Measurements from ENCODE around the gene PCSK5. TPM values are rescaled to one million over a fixed set of nuclear protein-coding genes. Genes with fewer than 3 reads are reported as not detected.

The PCSK5 gene
- total RNA-seq, 2 donors from 2014 or later, result 41.2 to 63.7 TPM

GRCh38 chr9:76223749-76224340 is 333.4 kb downstream of the PCSK5 start:
- no peaks in the 10 kb centered on the region for H3K27me3 ChIP-seq (replicated peaks; ENCODE audit: insufficient read depth)
- H3K4me1 ChIP-seq (ENCODE audit: control insufficient read depth in 1 of 2, low read depth in 2 of 2), result no peaks in the 10 kb centered on the region
- no peaks in the 10 kb centered on the region for H3K36me3 ChIP-seq
- TF ChIP-seq CTCF (IDR thresholded peaks at IDR 0.05), result no peak
- H3K27ac ChIP-seq, result no peak overlapping the region
- DNase-seq (ENCODE audit: low spot score), result no peak
- no peak overlapping the region for H3K4me3 ChIP-seq
- ATAC-seq (ENCODE audit: insufficient number of reproducible peaks, low FRiP score, low read depth), result no peak
- no peaks in the 10 kb centered on the region for H3K9me3 ChIP-seq

GRCh38 chr9:76227156-76227555 is 336.7 kb downstream of the PCSK5 start:
- no peaks in the 10 kb centered on the region for H3K27me3 ChIP-seq (replicated peaks; ENCODE audit: insufficient read depth)
- no peaks in the 10 kb centered on the region for H3K36me3 ChIP-seq
- no peak for TF ChIP-seq CTCF (IDR thresholded peaks at IDR 0.05)
- H3K4me1 ChIP-seq (ENCODE audit: control insufficient read depth in 1 of 2, low read depth in 2 of 2), result no peaks in the 10 kb centered on the region
- no peak for ATAC-seq (ENCODE audit: insufficient number of reproducible peaks, low FRiP score, low read depth)
- no peak overlapping the region for H3K27ac ChIP-seq
- no peaks in the 10 kb centered on the region for H3K9me3 ChIP-seq
- no peak overlapping the region for H3K4me3 ChIP-seq
- DNase-seq (ENCODE audit: low spot score), result no peak

- DNase-seq (ENCODE audit: low spot score) (no peak), ATAC-seq (ENCODE audit: insufficient number of reproducible peaks, low FRiP score, low read depth) (no peak)
- Histone ChIP-seq H3K9me3 (no peaks in the 10 kb centered on the region), H3K36me3 (no peaks in the 10 kb centered on the region), H3K4me1 (ENCODE audit: control insufficient read depth in 1 of 2, low read depth in 2 of 2) (no peaks in the 10 kb centered on the region), H3K27ac (no peak overlapping the region), H3K4me3 (no peak overlapping the region), H3K27me3 (replicated peaks; ENCODE audit: insufficient read depth) (no peaks in the 10 kb centered on the region)
- TF ChIP-seq CTCF (IDR thresholded peaks at IDR 0.05), result no peak
Observed at GRCh38 chr9:76231001-76231400, 340.5 kb downstream of the PCSK5 start.

- Histone ChIP-seq H3K4me1 (ENCODE audit: control insufficient read depth in 1 of 2, low read depth in 2 of 2) (no peaks in the 10 kb centered on the region), H3K36me3 (no peaks in the 10 kb centered on the region), H3K9me3 (no peaks in the 10 kb centered on the region), H3K27ac (no peak overlapping the region), H3K4me3 (no peak overlapping the region), H3K27me3 (replicated peaks; ENCODE audit: insufficient read depth) (no peaks in the 10 kb centered on the region)
- no peak for DNase-seq (ENCODE audit: low spot score)
- ATAC-seq (ENCODE audit: insufficient number of reproducible peaks, low FRiP score, low read depth), result no peak
- no peak for TF ChIP-seq CTCF (IDR thresholded peaks at IDR 0.05)
Observed at GRCh38 chr9:76232861-76233489, 342.5 kb downstream of the PCSK5 start.

GRCh38 chr9:76240578-76240977 is 350.1 kb downstream of the PCSK5 start:
- Histone ChIP-seq H3K36me3 (no peaks in the 10 kb centered on the region), H3K4me1 (ENCODE audit: control insufficient read depth in 1 of 2, low read depth in 2 of 2) (no peaks in the 10 kb centered on the region), H3K27me3 (replicated peaks; ENCODE audit: insufficient read depth) (no peaks in the 10 kb centered on the region), H3K4me3 (no peak overlapping the region), H3K27ac (no peak overlapping the region), H3K9me3 (no peaks in the 10 kb centered on the region)
- DNase-seq (ENCODE audit: low spot score), result no peak
- ATAC-seq (ENCODE audit: insufficient number of reproducible peaks, low FRiP score, low read depth), result no peak
- no peak for TF ChIP-seq CTCF (IDR thresholded peaks at IDR 0.05)

Measured in thoracic aorta (tissue), 2 donors.